Measurements from ENCODE around the gene FOXJ3. TPM values are rescaled to one million over a fixed set of nuclear protein-coding genes. Genes with fewer than 3 reads are reported as not detected.

FOXJ3 gene
- total RNA-seq = 45.5 TPM
- polyA plus RNA-seq (ENCODE audit: insufficient read depth, low read depth, low replicate concordance) = 11.8 TPM
- long read RNA-seq, donor 1, full-length matches to known transcripts = 7 of 7 reads
- long read RNA-seq, donor 1, partial matches to known transcripts = 0 of 7 reads
- long read RNA-seq, donor 1, other reads (novel, unspliced or antisense) = 0 of 7 reads
- long read RNA-seq, donor 2, full-length matches to known transcripts = 5 of 17 reads
- long read RNA-seq, donor 2, partial matches to known transcripts = 12 of 17 reads
- long read RNA-seq, donor 2, other reads (novel, unspliced or antisense) = 0 of 17 reads
- long read RNA-seq, donor 3, full-length matches to known transcripts = 8 of 15 reads
- long read RNA-seq, donor 3, partial matches to known transcripts = 7 of 15 reads
- long read RNA-seq, donor 3, other reads (novel, unspliced or antisense) = 0 of 15 reads
- long read RNA-seq, donor 4, full-length matches to known transcripts = 4 of 4 reads
- long read RNA-seq, donor 4, partial matches to known transcripts = 0 of 4 reads
- long read RNA-seq, donor 4, other reads (novel, unspliced or antisense) = 0 of 4 reads
- long read RNA-seq, donor 5, partial matches to known transcripts = 0 of 1 reads
- long read RNA-seq, donor 5, other reads (novel, unspliced or antisense) = 0 of 1 reads
- long read RNA-seq, donor 6, partial matches to known transcripts = 0 of 3 reads
- long read RNA-seq, donor 6, other reads (novel, unspliced or antisense) = 0 of 3 reads
- long read RNA-seq, donor 7, full-length matches to known transcripts = 1 of 19 reads
- long read RNA-seq, donor 7, partial matches to known transcripts = 9 of 19 reads
- long read RNA-seq, donor 7, other reads (novel, unspliced or antisense) = 9 of 19 reads
- long read RNA-seq, donor 8, full-length matches to known transcripts = 3 of 3 reads
- long read RNA-seq, donor 8, partial matches to known transcripts = 0 of 3 reads
- long read RNA-seq, donor 8, other reads (novel, unspliced or antisense) = 0 of 3 reads
- long read RNA-seq, donor 9 = 0 reads
- long read RNA-seq, donor 10, full-length matches to known transcripts = 4 of 10 reads
- long read RNA-seq, donor 10, partial matches to known transcripts = 6 of 10 reads
- long read RNA-seq, donor 10, other reads (novel, unspliced or antisense) = 0 of 10 reads

DNA sequence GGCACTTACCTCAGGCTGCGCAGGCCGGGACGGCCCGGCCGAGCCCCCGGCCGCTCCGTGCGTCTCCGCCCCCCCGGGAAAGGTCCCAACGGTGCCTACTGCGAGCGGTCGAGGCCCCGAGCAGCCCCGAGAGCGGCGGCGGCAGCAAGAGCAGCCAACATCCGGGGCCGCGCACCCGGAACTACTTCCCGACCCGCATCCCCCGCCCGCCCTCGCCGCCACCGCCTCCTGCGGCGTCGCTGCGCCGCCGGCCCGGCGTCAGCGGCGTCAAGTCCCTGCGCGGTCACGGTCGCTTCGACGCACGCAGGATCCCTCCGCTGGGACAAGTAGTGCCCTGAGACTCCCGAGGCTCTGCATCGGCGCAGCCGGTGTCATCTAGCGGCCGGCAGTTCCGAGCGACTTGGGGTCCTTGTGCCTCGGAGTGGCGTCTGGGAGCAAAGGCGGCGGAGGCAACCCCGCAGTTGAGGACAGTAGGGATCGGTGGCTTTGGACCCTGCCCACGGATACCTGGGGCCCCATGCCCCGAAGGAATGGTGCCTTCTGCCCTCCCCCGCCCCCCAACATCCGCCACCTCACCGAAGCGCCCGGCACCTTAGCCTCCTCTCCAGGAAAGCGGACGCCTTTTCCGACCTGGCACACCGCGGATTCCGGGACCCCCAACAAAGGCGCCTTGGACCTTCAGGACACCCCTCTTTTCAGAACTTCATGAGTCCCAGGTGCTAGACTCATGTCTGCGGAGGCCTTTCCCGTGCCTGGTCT, at the start of gene FOXJ3:
Gene FOXJ3, minus strand, starts transcription at position 186 of the 759 bp plus-strand sequence. CDS start 24,142 bp downstream, outside the sequence.
- Histone ChIP-seq H3K36me3 (ENCODE audit: control insufficient read depth in 2 of 3, insufficient read depth in 3 of 3, low read length in 3 of 3) (no peaks in the 10 kb centered on the region), H3K9ac (ENCODE audit: low read length in 3 of 3) (peak within 1 kb of the TSS; percentile 60 to 94 (median 84)), H3K4me3 (ENCODE audit: low read length in 3 of 3) (peak within 1 kb of the TSS; percentile 68 to 84 (median 81)), H3K27me3 (ENCODE audit: control insufficient read depth, insufficient read depth, low read length) (no peaks in the 10 kb centered on the region), H3K27ac (ENCODE audit: low read depth in 2 of 2, low read length in 2 of 2) (peak within 1 kb of the TSS; percentile 95), H3K9me3 (ENCODE audit: control insufficient read depth in 2 of 3, insufficient read depth in 1 of 3, low read length in 3 of 3) (no peaks in the 10 kb centered on the region), H3K4me1 (ENCODE audit: control insufficient read depth in 2 of 3, insufficient read depth in 2 of 3, low read depth in 1 of 3, low read length in 3 of 3) (peaks cover 3 to 7% (median 4%) of the 10 kb centered on the region in 3 donors)
- no peak for FAIRE-seq
- intact Hi-C loops (cut with DNase I) = no loop called here
- DNase-seq = peak; percentile 95 to 98 (median 97)
- no peak for TF ChIP-seq CTCF (IDR thresholded peaks at IDR 0.05; ENCODE audit: borderline replicate concordance, extremely low read depth, insufficient read depth)

DNA sequence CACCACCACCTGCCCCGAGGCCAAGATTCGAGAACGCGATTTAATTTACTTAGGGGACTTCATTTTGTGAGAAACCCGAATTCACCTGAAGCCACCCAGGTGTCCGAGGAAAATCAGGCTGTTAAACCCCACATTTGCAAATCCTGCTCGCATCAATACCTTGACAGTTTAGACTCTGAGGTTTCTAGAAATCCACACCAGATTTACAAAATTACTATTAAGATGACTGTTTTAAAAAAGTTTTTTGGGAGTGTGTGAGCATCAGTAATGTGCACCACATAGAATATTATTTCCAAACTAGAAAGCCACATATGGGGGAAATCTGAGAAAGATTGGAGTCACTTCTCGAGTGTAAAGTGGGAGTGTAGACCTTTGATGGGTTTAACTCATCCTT, 46.2 kb upstream of the FOXJ3 start:
- Histone ChIP-seq H3K27ac (ENCODE audit: low read depth in 2 of 2, low read length in 2 of 2) (no peak overlapping the region), H3K36me3 (ENCODE audit: control insufficient read depth in 2 of 3, insufficient read depth in 3 of 3, low read length in 3 of 3) (no peaks in the 10 kb centered on the region), H3K4me3 (ENCODE audit: low read length in 3 of 3) (peak overlapping the region in 2 of 3 donors; percentile 52 to 60), H3K4me1 (ENCODE audit: control insufficient read depth in 2 of 3, insufficient read depth in 2 of 3, low read depth in 1 of 3, low read length in 3 of 3) (peaks cover 0 to 7% (median 0%) of the 10 kb centered on the region in 3 donors), H3K27me3 (ENCODE audit: control insufficient read depth, insufficient read depth, low read length) (peaks cover 6% of the 10 kb centered on the region), H3K9me3 (ENCODE audit: control insufficient read depth in 2 of 3, insufficient read depth in 1 of 3, low read length in 3 of 3) (no peaks in the 10 kb centered on the region), H3K9ac (ENCODE audit: low read length in 3 of 3) (no peak overlapping the region)
- DNase-seq (no peak), FAIRE-seq (no peak)
- intact Hi-C loops (cut with DNase I) = no loop called here
- TF ChIP-seq CTCF (IDR thresholded peaks at IDR 0.05; ENCODE audit: borderline replicate concordance, extremely low read depth, insufficient read depth) = no peak

- peak; percentile 63 to 80 (median 65) for DNase-seq
- intact Hi-C loops (cut with DNase I) = no loop called here
- FAIRE-seq = no peak
- Histone ChIP-seq H3K9me3 (ENCODE audit: control insufficient read depth in 2 of 3, insufficient read depth in 1 of 3, low read length in 3 of 3) (no peaks in the 10 kb centered on the region), H3K4me3 (ENCODE audit: low read length in 3 of 3) (peak within 1 kb of the TSS in 2 of 3 donors; percentile 52 to 60), H3K36me3 (ENCODE audit: control insufficient read depth in 2 of 3, insufficient read depth in 3 of 3, low read length in 3 of 3) (no peaks in the 10 kb centered on the region), H3K4me1 (ENCODE audit: control insufficient read depth in 2 of 3, insufficient read depth in 2 of 3, low read depth in 1 of 3, low read length in 3 of 3) (peaks cover 0 to 7% (median 0%) of the 10 kb centered on the region in 3 donors), H3K27ac (ENCODE audit: low read depth in 2 of 2, low read length in 2 of 2) (no peak within 1 kb of the TSS), H3K9ac (ENCODE audit: low read length in 3 of 3) (no peak within 1 kb of the TSS), H3K27me3 (ENCODE audit: control insufficient read depth, insufficient read depth, low read length) (peaks cover 6% of the 10 kb centered on the region)
- no peak for TF ChIP-seq CTCF (IDR thresholded peaks at IDR 0.05; ENCODE audit: borderline replicate concordance, extremely low read depth, insufficient read depth)
Measured at GRCh38 chr1:42380586-42381279, 45.7 kb upstream of the FOXJ3 start, which contains the start of gene RIMKLA. RIMKLA (plus strand) TSS chr1:42380792; CDS start chr1:42380935, 143 bp downstream.
